Endometrium (tissue), 2 donors: ENCODE results near the gene ENTPD1.
A peak's percentile ranks its signal among the peaks of the same experiment; 100 is the strongest.
"Not testable (repeated sequence)": the region's sequence is repeated elsewhere in the genome, so short reads cannot be mapped to it uniquely, and the experiment has no call there.

Experiments
- FAIRE-seq: peaks from 2 replicates; lab custom pipeline; 2012; peaks lifted over from hg19 to GRCh38; lab: Jason Lieb, UNC
- donor health status: control.
- donor health status: control.

The ENTPD1 gene

GRCh38 chr10:95756041-95756761 lies at the start of gene ENTPD1:
Gene ENTPD1, plus strand, starts transcription at chr10:95756163. Its CDS starts 77 bp downstream, at chr10:95756240.
- no peak for FAIRE-seq

- no peak for FAIRE-seq
These were observed 49.4 kb upstream of the ENTPD1 start for GRCh38 chr10:95706573-95706972.

GRCh38 chr10:95706990-95707389 lies 49.0 kb upstream of the ENTPD1 start:
- no peak for FAIRE-seq

- FAIRE-seq = no peak
These were observed 44.5 kb upstream of the ENTPD1 start for GRCh38 chr10:95711492-95711891.

- no peak for FAIRE-seq
These were observed 39.5 kb upstream of the ENTPD1 start for GRCh38 chr10:95716466-95716865.

- no peak for FAIRE-seq
These were observed 39.1 kb upstream of the ENTPD1 start for GRCh38 chr10:95716866-95717265.

- FAIRE-seq = not testable (repeated sequence)
These were observed 35.2 kb upstream of the ENTPD1 start for GRCh38 chr10:95720745-95721144.

GRCh38 chr10:95722496-95722895 lies 33.5 kb upstream of the ENTPD1 start:
- FAIRE-seq = not testable (repeated sequence)

- FAIRE-seq = no peak
These were observed 27.4 kb upstream of the ENTPD1 start for GRCh38 chr10:95728526-95728925.

- no peak for FAIRE-seq
These were observed 26.5 kb upstream of the ENTPD1 start for GRCh38 chr10:95729323-95730055.

GRCh38 chr10:95730233-95730632 lies 25.7 kb upstream of the ENTPD1 start:
- FAIRE-seq = peak; percentile 45

GRCh38 chr10:95732907-95733306 lies 23.1 kb upstream of the ENTPD1 start:
- not testable (repeated sequence) for FAIRE-seq

GRCh38 chr10:95739056-95739455 lies 16.9 kb upstream of the ENTPD1 start:
- FAIRE-seq = no peak

- FAIRE-seq = no peak
These were observed 14.0 kb upstream of the ENTPD1 start for GRCh38 chr10:95741807-95742467.

- FAIRE-seq = peak; percentile 74
These were observed 13.5 kb upstream of the ENTPD1 start for GRCh38 chr10:95742485-95742884.

GRCh38 chr10:95742962-95743535 lies 12.9 kb upstream of the ENTPD1 start:
- no peak for FAIRE-seq

GRCh38 chr10:95745501-95745900 lies 10.5 kb upstream of the ENTPD1 start:
- FAIRE-seq = no peak

GRCh38 chr10:95748349-95748748 lies 7.6 kb upstream of the ENTPD1 start:
- FAIRE-seq = peak; percentile 57

GRCh38 chr10:95755511-95756004 lies 405 bp upstream of the ENTPD1 start:
- no peak for FAIRE-seq

- FAIRE-seq = no peak
These were observed 1.1 kb downstream of the ENTPD1 start for GRCh38 chr10:95756809-95757684.

- FAIRE-seq = no peak
These were observed 2.5 kb downstream of the ENTPD1 start for GRCh38 chr10:95758351-95759025.
